Measurements from ENCODE around the gene EMCN.

Gene EMCN

GRCh38 chr4:100486496-100486895 is 31.3 kb downstream of the EMCN start:
- Histone ChIP-seq H3K27me3 (ENCODE audit: insufficient read depth, poor library complexity, severe bottlenecking) (no peaks in the 10 kb centered on the region), H3K27ac (replicated peaks) (no peak overlapping the region), H3K4me3 (replicated peaks; ENCODE audit: insufficient read depth, low read length) (no peak overlapping the region)
- DNase-seq (ENCODE audit: low read depth in 1 of 2, low spot score in 1 of 2) = no peak
- no peak for TF ChIP-seq GABPA (IDR thresholded peaks at IDR 0.05; ENCODE audit: low read depth)
- no peak for TF ChIP-seq REST (IDR thresholded peaks at IDR 0.05; ENCODE audit: insufficient replicate concordance, low read depth)
- no peak for TF ChIP-seq SPI1 (IDR thresholded peaks at IDR 0.05; ENCODE audit: borderline replicate concordance, low read depth)
- TF ChIP-seq POLR2AphosphoS5 (IDR thresholded peaks at IDR 0.05; ENCODE audit: low read depth) = no peak
- no peak for TF ChIP-seq CTCF (IDR thresholded peaks at IDR 0.05; ENCODE audit: insufficient read depth, low read length)

GRCh38 chr4:100483796-100484195 is 34.0 kb downstream of the EMCN start:
- Histone ChIP-seq H3K27me3 (ENCODE audit: insufficient read depth, poor library complexity, severe bottlenecking) (no peaks in the 10 kb centered on the region), H3K27ac (replicated peaks) (no peak overlapping the region), H3K4me3 (replicated peaks; ENCODE audit: insufficient read depth, low read length) (no peak overlapping the region)
- TF ChIP-seq POLR2AphosphoS5 (IDR thresholded peaks at IDR 0.05; ENCODE audit: low read depth) (no peak), REST (IDR thresholded peaks at IDR 0.05; ENCODE audit: insufficient replicate concordance, low read depth) (no peak), CTCF (IDR thresholded peaks at IDR 0.05; ENCODE audit: insufficient read depth, low read length) (no peak), GABPA (IDR thresholded peaks at IDR 0.05; ENCODE audit: low read depth) (no peak), SPI1 (IDR thresholded peaks at IDR 0.05; ENCODE audit: borderline replicate concordance, low read depth) (no peak)
- DNase-seq (ENCODE audit: low read depth in 1 of 2, low spot score in 1 of 2) = no peak

- H3K27ac ChIP-seq (replicated peaks) = no peak overlapping the region
- DNase-seq (ENCODE audit: low read depth in 1 of 2, low spot score in 1 of 2) = no peak
Observed at GRCh38 chr4:100479971-100480370, 37.9 kb downstream of the EMCN start.

More at GRCh38 chr4:100479971-100480370, 37.9 kb downstream of the EMCN start:
- no peak overlapping the region for H3K4me3 ChIP-seq (replicated peaks; ENCODE audit: insufficient read depth, low read length)
- no peaks in the 10 kb centered on the region for H3K27me3 ChIP-seq (ENCODE audit: insufficient read depth, poor library complexity, severe bottlenecking)
- TF ChIP-seq GABPA (IDR thresholded peaks at IDR 0.05; ENCODE audit: low read depth) (no peak), CTCF (IDR thresholded peaks at IDR 0.05; ENCODE audit: insufficient read depth, low read length) (no peak), POLR2AphosphoS5 (IDR thresholded peaks at IDR 0.05; ENCODE audit: low read depth) (no peak), SPI1 (IDR thresholded peaks at IDR 0.05; ENCODE audit: borderline replicate concordance, low read depth) (no peak), REST (IDR thresholded peaks at IDR 0.05; ENCODE audit: insufficient replicate concordance, low read depth) (no peak)

Data from HL-60 (cell line).